IPS-18a (cell line): ENCODE results near the gene MED27.

Experiments
- H3K27ac ChIP-seq: one replicate; pipeline ENCODE4 v1.5.1; 2013; ENCODE audit warnings: low read length
- H3K27me3 ChIP-seq: one replicate; pipeline ENCODE4 v1.6.1; 2013; ENCODE audit warnings: mild to moderate bottlenecking, low read length; ENCODE audit not compliant: control insufficient read depth, insufficient read depth
- H3K36me3 ChIP-seq: one replicate; pipeline ENCODE4 v1.6.1; 2013; ENCODE audit warnings: low read depth, low read length; ENCODE audit not compliant: control insufficient read depth
- H3K4me1 ChIP-seq: one replicate; pipeline ENCODE4 v1.6.1; 2013; ENCODE audit warnings: low read depth, low read length; ENCODE audit not compliant: control insufficient read depth
- H3K4me3 ChIP-seq: one replicate; pipeline ENCODE4 v1.5.1; 2013; ENCODE audit warnings: low read length
- H3K9ac ChIP-seq: one replicate; pipeline ENCODE4 v1.6.1; 2013; ENCODE audit warnings: mild to moderate bottlenecking, low read length, moderate library complexity
- H3K9me3 ChIP-seq: one replicate; pipeline ENCODE4 v1.6.1; 2013; ENCODE audit warnings: low read depth, low read length; ENCODE audit not compliant: control insufficient read depth

MED27 gene

DNA sequence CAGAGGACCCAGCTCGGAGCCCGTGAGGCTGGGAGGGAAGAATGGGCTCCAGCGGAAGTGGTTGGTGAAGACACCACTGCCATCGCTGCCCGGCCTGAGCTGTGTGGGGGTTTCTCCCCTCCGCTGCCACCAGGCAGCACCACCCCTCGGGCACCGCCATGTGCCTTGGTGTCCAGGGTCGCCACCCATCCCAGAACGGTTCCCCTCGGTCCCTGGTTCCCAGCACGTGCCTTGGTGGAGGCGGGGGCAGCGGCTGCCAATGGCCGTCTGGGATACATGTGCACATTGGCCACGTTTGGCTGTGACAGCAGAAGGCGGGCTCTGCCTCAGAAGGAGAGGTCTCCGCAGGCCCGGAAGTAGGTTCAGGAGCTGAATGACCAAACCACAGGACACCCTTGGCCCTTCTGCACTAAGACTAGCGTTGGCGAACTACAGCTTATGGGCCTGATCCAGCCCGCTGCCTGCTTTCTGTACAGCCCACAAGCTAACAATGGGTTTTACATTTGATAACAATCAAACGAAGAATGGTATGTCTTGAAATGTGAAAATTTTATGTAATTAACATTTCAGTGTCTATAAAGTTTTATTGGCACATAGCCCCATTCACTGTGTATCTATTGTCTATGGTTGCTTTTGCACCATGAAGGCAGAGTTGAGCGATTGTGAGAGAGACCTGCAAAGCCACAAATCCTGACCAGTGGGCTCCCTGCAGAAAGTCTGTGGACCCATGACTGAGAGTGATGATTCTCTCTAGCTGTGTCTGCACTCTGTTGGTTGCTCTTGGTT lies 248.1 kb downstream of the MED27 start:
- Histone ChIP-seq H3K27ac (no peak overlapping the region), H3K27me3 (no peaks in the 10 kb centered on the region), H3K9me3 (no peaks in the 10 kb centered on the region), H3K4me1 (no peaks in the 10 kb centered on the region), H3K4me3 (no peak overlapping the region), H3K9ac (no peak overlapping the region), H3K36me3 (no peaks in the 10 kb centered on the region)

- Histone ChIP-seq H3K4me1 (no peaks in the 10 kb centered on the region), H3K9me3 (no peaks in the 10 kb centered on the region), H3K27me3 (no peaks in the 10 kb centered on the region), H3K9ac (no peak overlapping the region), H3K36me3 (no peaks in the 10 kb centered on the region), H3K4me3 (no peak overlapping the region), H3K27ac (no peak overlapping the region)
Observed at GRCh38 chr9:131827821-131828369, 251.8 kb downstream of the MED27 start.

GRCh38 chr9:131826966-131827525 lies 252.6 kb downstream of the MED27 start:
- no peaks in the 10 kb centered on the region for H3K9me3 ChIP-seq
- H3K27me3 ChIP-seq = no peaks in the 10 kb centered on the region
- no peak overlapping the region for H3K4me3 ChIP-seq
- H3K27ac ChIP-seq = no peak overlapping the region
- no peaks in the 10 kb centered on the region for H3K36me3 ChIP-seq
- H3K4me1 ChIP-seq = no peaks in the 10 kb centered on the region
- no peak overlapping the region for H3K9ac ChIP-seq

- Histone ChIP-seq H3K27ac (no peak overlapping the region), H3K4me1 (no peaks in the 10 kb centered on the region), H3K9me3 (no peaks in the 10 kb centered on the region), H3K27me3 (no peaks in the 10 kb centered on the region), H3K36me3 (no peaks in the 10 kb centered on the region), H3K9ac (no peak overlapping the region), H3K4me3 (no peak overlapping the region)
Observed at GRCh38 chr9:131826053-131826452, 253.6 kb downstream of the MED27 start.

DNA sequence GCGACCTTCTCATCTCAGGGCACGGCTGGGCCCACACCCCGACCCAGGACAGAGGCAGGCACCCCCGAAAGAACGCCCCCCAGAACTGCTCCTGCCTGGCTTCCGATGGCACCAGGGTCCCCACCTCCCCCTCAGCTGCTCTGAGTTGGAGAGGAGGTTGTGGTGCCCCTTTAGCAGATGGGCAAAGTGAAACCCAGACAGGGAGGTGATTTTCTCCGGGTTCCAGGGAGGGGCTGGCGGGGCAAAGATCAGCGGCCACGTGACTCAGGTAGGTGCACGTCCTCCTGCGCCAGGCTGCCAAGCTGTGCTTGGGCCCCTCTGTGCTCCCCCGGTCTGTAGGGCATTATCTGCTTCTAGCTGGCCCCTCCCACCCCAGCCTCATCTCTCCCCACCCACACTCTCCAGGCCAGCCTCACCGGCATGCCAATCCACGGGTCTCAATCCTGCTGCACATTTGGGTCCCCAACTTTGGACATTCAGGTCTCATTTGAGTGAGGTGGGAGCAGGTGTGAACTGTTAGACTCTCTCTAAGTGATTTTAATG lies 254.6 kb downstream of the MED27 start:
- no peak overlapping the region for H3K9ac ChIP-seq
- H3K27me3 ChIP-seq = no peaks in the 10 kb centered on the region
- H3K36me3 ChIP-seq = no peaks in the 10 kb centered on the region

DNA sequence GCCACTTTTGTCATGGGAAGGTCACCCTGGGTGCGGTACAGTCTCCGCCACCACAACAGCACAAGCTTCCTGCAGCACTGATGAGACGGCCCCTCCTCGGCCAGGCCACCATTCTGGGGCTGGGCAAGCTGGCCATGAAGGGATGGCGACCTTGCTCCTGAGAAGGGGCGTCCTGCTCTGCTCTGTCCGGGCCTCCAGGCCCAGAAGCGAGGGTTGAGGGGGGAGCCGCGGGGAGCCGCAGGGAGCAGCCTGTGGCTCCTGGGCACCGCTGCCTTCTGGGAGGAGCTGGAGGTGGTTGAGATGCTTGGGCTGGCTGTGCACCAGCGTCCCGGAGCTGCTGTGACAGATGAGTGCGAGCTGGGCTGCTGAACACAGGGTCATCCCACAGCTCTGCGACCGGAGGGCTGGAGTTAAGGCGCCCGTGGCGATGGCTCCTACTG lies 255.5 kb downstream of the MED27 start:
- H3K27me3 ChIP-seq = no peaks in the 10 kb centered on the region
- H3K9me3 ChIP-seq = no peaks in the 10 kb centered on the region
- no peak overlapping the region for H3K4me3 ChIP-seq

More for the DNA sequence above, 254.6 kb downstream of the MED27 start:
- no peak overlapping the region for H3K4me3 ChIP-seq
- H3K4me1 ChIP-seq = no peaks in the 10 kb centered on the region
- no peaks in the 10 kb centered on the region for H3K9me3 ChIP-seq
- H3K27ac ChIP-seq = no peak overlapping the region

DNA sequence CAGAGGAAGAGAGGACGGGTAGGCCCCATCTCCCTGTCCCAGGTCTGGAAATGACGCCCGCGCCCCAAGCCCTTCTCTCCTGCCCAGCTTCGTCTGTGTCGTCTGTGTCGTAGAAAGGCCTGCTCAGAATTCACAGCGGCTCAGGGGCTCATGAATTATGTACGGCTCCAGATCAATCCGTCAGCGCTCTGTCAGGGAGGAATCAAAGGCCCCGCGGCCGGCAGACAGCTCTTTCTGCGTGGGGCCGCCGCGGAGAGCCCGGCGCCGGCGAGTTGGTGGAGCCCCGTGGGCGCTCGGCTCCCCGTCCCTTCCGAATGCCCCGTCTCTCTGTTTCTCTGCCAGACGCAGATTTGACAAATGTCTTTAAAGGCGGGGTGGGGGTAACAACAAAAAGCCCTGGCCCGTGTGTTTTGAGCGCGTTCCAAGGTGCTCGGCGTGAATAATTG lies 255.9 kb downstream of the MED27 start:
- Histone ChIP-seq H3K9me3 (no peaks in the 10 kb centered on the region), H3K36me3 (no peaks in the 10 kb centered on the region), H3K27me3 (no peaks in the 10 kb centered on the region), H3K4me1 (no peaks in the 10 kb centered on the region), H3K4me3 (no peak overlapping the region), H3K9ac (no peak overlapping the region), H3K27ac (no peak overlapping the region)

More for the DNA sequence above, 255.5 kb downstream of the MED27 start:
- Histone ChIP-seq H3K36me3 (no peaks in the 10 kb centered on the region), H3K4me1 (no peaks in the 10 kb centered on the region), H3K9ac (no peak overlapping the region), H3K27ac (no peak overlapping the region)

- no peaks in the 10 kb centered on the region for H3K9me3 ChIP-seq
- no peak overlapping the region for H3K27ac ChIP-seq
- no peaks in the 10 kb centered on the region for H3K36me3 ChIP-seq
- H3K9ac ChIP-seq = no peak overlapping the region
- H3K27me3 ChIP-seq = no peaks in the 10 kb centered on the region
- no peak overlapping the region for H3K4me3 ChIP-seq
- H3K4me1 ChIP-seq = no peaks in the 10 kb centered on the region
Observed at GRCh38 chr9:131818089-131818488, 261.6 kb downstream of the MED27 start.

GRCh38 chr9:131817627-131818026 lies 262.0 kb downstream of the MED27 start:
- H3K9ac ChIP-seq = no peak overlapping the region
- H3K27me3 ChIP-seq = no peaks in the 10 kb centered on the region
- no peaks in the 10 kb centered on the region for H3K4me1 ChIP-seq
- H3K9me3 ChIP-seq = no peaks in the 10 kb centered on the region
- H3K27ac ChIP-seq = no peak overlapping the region
- H3K4me3 ChIP-seq = no peak overlapping the region
- H3K36me3 ChIP-seq = no peaks in the 10 kb centered on the region

DNA sequence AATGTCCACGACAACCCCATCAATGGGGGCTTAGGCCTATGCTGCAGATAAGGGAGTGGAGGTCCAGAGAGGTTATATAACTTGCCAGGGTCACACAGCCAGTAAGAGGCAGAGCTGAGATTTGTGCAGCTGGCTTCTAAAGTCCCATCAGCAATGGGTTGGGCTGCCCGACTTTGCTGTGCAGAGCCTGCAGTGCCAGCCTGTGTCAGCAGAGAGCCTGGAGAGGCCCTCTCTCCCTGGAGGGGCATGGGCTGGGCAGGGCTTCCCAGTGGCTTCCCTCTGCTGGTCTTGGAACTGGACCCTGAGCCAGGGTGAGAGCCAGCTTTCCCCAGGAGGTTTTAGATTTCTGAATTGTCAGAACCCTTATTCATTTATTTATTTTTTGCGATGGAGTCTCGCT lies 262.6 kb downstream of the MED27 start:
- Histone ChIP-seq H3K27me3 (no peaks in the 10 kb centered on the region), H3K9me3 (no peaks in the 10 kb centered on the region)

GRCh38 chr9:131815970-131816873 lies 263.4 kb downstream of the MED27 start:
- Histone ChIP-seq H3K4me1 (no peaks in the 10 kb centered on the region), H3K9ac (no peak overlapping the region), H3K36me3 (no peaks in the 10 kb centered on the region), H3K27ac (no peak overlapping the region), H3K9me3 (no peaks in the 10 kb centered on the region), H3K4me3 (no peak overlapping the region), H3K27me3 (no peaks in the 10 kb centered on the region)

More for the DNA sequence above, 262.6 kb downstream of the MED27 start:
- Histone ChIP-seq H3K27ac (no peak overlapping the region), H3K9ac (no peak overlapping the region), H3K4me1 (no peaks in the 10 kb centered on the region), H3K36me3 (no peaks in the 10 kb centered on the region), H3K4me3 (no peak overlapping the region)
